BLaER1 (cell line): ENCODE results near the gene TIMMDC1.

ENCODE experiments used
- H3K27ac ChIP-seq: shearing (Covaris generic); formaldehyde crosslinking; 2 replicates; pipeline ENCODE4 v1.8.1; 2022
- H3K27me3 ChIP-seq: shearing (Covaris generic); formaldehyde crosslinking; 2 replicates; pipeline ENCODE4 v1.8.1; 2022
- H3K36me3 ChIP-seq: shearing (Covaris generic); formaldehyde crosslinking; 2 replicates; pipeline ENCODE4 v1.8.1; 2022
- H3K4me1 ChIP-seq: shearing (Covaris generic); formaldehyde crosslinking; 2 replicates; pipeline ENCODE4 v1.8.1; 2022
- H3K4me2 ChIP-seq: shearing (Covaris generic); formaldehyde crosslinking; 2 replicates; pipeline ENCODE4 v1.8.1; 2022
- H3K4me3 ChIP-seq: shearing (Covaris generic); formaldehyde crosslinking; 2 replicates; pipeline ENCODE4 v1.8.1; 2022
- H3K9ac ChIP-seq: shearing (Covaris generic); formaldehyde crosslinking; 2 replicates; pipeline ENCODE4 v1.8.1; 2022
- H3K9me3 ChIP-seq: shearing (Covaris generic); formaldehyde crosslinking; 2 replicates; pipeline ENCODE4 v1.8.1; 2022
- H4K20me1 ChIP-seq: shearing (Covaris generic); formaldehyde crosslinking; 2 replicates; pipeline ENCODE4 v1.8.1; 2022
- Cebpa-rat ChIP-seq: shearing (Covaris generic); IDR thresholded peaks from 2 replicates; pipeline ENCODE4 v1.8.1; 2022

The TIMMDC1 gene

DNA sequence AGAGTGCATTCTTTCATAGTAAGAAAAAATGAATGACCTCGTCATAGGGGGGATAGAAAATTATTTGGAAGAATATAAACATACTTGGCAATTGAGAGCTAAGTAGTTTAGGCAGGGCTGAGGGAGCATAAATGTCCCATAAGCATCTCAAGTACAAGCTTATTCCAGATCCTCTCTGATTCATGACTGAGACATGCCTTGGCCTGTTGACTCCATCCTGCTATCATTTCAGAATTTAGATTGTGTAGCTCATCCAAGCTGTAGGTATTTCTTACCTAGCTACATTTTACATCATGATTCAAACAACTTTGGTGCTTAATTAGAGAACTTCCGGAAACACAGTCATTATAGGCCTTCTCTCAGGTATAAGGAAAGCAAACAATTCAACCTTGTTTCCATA is 17.3 kb upstream of the TIMMDC1 start:
- H3K4me2 ChIP-seq: no peak overlapping the region
- H3K27me3 ChIP-seq: no peaks in the 10 kb centered on the region
- no peak for TF ChIP-seq Cebpa-rat
- peaks cover 83% of the 10 kb centered on the region for H3K36me3 ChIP-seq
- H3K27ac ChIP-seq: no peak overlapping the region
- H3K4me1 ChIP-seq: no peaks in the 10 kb centered on the region
- H3K9me3 ChIP-seq: no peaks in the 10 kb centered on the region
- no peak overlapping the region for H3K4me3 ChIP-seq
- no peaks in the 10 kb centered on the region for H4K20me1 ChIP-seq
- H3K9ac ChIP-seq: no peak overlapping the region

DNA sequence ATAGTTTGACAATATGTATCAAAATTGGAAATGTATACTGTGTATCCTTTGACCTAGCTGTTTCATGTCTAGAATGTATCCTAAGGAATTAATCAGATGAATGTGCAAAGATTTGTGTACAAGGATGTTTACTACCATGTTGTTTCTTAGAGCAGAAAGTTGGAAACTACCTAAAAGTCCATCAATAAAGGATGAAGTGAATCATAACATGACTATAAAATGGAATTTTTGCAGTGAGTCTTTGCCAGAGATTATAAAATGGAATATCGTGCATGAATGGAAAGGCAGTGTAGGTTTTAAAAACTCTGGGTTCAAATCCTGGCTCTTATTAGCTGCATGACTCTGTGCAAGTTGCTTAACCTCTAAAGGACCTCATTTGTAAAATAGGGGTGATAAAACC is 15.2 kb upstream of the TIMMDC1 start:
- Histone ChIP-seq H3K4me3 (no peak overlapping the region), H3K9ac (no peak overlapping the region), H3K4me1 (no peaks in the 10 kb centered on the region), H3K27me3 (no peaks in the 10 kb centered on the region), H3K36me3 (peaks cover 86% of the 10 kb centered on the region), H3K4me2 (no peak overlapping the region), H3K27ac (no peak overlapping the region), H4K20me1 (no peaks in the 10 kb centered on the region), H3K9me3 (no peaks in the 10 kb centered on the region)
- TF ChIP-seq Cebpa-rat: no peak

DNA sequence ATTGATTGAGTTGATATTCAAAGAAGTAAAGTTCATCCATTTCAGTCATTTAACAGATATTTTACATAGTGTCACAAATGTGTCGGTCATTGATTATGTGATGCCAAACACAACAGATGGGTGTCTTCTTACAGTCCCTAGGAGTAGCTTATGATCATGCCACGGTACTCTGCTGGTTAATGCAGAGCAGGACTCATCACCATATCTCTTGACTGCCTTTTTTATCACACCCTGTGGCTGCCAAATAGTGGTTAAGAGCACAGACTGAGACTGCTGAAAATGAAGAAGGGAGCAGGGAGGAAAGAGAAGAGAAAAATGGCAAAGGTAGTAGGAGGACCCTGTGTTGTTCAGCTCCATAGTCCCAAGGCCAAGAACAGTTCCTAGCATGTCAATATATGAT is 12.8 kb upstream of the TIMMDC1 start:
- no peak for TF ChIP-seq Cebpa-rat
- H3K27me3 ChIP-seq: no peaks in the 10 kb centered on the region
- no peak overlapping the region for H3K4me3 ChIP-seq
- H3K9me3 ChIP-seq: no peaks in the 10 kb centered on the region
- H3K4me1 ChIP-seq: no peaks in the 10 kb centered on the region
- H3K27ac ChIP-seq: no peak overlapping the region
- H4K20me1 ChIP-seq: no peaks in the 10 kb centered on the region
- H3K9ac ChIP-seq: no peak overlapping the region
- H3K4me2 ChIP-seq: no peak overlapping the region
- H3K36me3 ChIP-seq: peaks cover 83% of the 10 kb centered on the region

DNA sequence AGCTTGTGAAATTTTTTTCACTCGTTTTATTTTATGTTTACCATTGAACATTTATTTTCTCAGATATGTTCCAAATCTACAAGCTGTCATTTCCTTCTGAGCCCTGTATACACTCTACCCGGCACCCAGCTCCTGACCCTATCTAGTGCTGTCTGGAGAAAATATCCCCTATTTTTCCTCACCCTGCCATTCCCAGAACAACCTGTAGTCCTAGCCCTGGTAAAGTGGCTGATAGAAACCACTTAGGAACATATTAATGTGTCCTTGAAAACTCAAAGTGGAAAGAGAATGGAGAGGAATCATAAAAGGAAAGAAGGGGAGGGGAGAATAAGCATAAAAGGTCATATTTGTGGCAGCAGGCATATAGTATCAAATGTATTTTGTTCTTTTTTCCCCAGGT is 8.2 kb upstream of the TIMMDC1 start:
- Histone ChIP-seq H3K9ac (no peak overlapping the region), H3K36me3 (peaks cover 66% of the 10 kb centered on the region), H3K4me1 (no peaks in the 10 kb centered on the region), H3K4me3 (no peak overlapping the region), H3K27me3 (no peaks in the 10 kb centered on the region), H3K4me2 (no peak overlapping the region), H3K27ac (no peak overlapping the region), H4K20me1 (no peaks in the 10 kb centered on the region), H3K9me3 (no peaks in the 10 kb centered on the region)
- no peak for TF ChIP-seq Cebpa-rat

DNA sequence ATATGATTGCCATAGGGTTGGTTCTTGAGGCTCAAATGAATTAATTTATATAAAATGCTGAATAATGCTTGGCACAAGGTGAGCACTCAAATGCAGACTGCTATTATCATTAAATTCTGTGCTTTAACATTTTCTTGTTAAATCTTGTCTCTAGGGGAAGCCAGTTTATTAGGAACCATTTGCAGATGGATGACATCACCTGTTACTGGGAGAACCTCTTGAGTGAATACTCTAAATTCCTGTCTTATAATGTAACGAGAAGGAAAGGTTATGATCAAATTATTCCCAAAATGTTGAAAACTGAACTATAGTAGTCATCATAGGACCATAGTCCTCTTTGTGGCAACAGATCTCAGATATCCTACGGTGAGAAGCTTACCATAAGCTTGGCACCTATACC is 6.2 kb upstream of the TIMMDC1 start:
- H3K4me3 ChIP-seq: no peak overlapping the region
- no peaks in the 10 kb centered on the region for H3K9me3 ChIP-seq
- H3K4me1 ChIP-seq: peaks cover under 1% of the 10 kb centered on the region; the same call in 1 of the 2 replicates
- H3K4me2 ChIP-seq: no peak overlapping the region
- no peaks in the 10 kb centered on the region for H4K20me1 ChIP-seq
- H3K27me3 ChIP-seq: no peaks in the 10 kb centered on the region
- no peak overlapping the region for H3K27ac ChIP-seq
- H3K9ac ChIP-seq: no peak overlapping the region
- no peak for TF ChIP-seq Cebpa-rat
- H3K36me3 ChIP-seq: peaks cover 46% of the 10 kb centered on the region

DNA sequence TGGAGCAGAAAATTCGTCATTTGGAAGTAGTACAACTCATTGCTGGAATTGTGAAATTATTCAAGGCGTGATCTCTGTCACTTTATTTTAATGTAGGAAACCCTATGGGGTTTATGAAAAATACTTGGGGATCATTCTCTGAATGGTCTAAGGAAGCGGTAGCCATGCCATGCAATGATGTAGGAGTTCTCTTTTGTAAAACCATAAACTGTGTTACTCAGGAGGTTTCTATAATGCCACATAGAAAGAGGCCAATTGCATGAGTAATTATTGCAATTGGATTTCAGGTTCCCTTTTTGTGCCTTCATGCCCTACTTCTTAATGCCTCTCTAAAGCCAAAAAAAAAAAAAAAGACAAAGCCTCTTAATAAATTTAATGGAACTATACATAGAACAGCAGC is 5.5 kb upstream of the TIMMDC1 start:
- Histone ChIP-seq H4K20me1 (no peaks in the 10 kb centered on the region), H3K27ac (no peak overlapping the region), H3K9me3 (no peaks in the 10 kb centered on the region), H3K27me3 (no peaks in the 10 kb centered on the region), H3K4me2 (no peak overlapping the region), H3K4me1 (peaks cover 7% of the 10 kb centered on the region), H3K9ac (no peak overlapping the region), H3K4me3 (no peak overlapping the region), H3K36me3 (peaks cover 40% of the 10 kb centered on the region)
- TF ChIP-seq Cebpa-rat: no peak

DNA sequence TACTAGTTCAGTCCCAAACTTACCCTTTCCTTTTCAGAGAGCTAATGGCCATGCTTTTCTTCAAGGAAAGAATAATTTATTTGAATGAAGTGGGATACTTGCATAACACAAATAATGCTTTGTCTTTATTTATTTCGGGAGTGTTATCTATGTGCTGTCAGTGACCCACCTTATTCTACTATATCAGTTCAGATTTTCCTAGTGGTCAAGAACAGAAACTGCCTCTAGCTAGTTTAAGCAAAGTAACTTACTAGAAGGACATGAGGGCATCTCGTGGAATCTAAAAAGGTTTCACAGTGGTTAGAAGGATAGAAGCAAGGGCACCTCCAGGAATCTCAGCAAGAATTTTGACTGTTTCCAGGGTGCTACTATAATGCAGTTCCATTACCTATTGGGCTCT is 3.8 kb upstream of the TIMMDC1 start:
- H3K4me2 ChIP-seq: no peak overlapping the region
- H3K9me3 ChIP-seq: no peaks in the 10 kb centered on the region
- H3K9ac ChIP-seq: no peak overlapping the region

DNA sequence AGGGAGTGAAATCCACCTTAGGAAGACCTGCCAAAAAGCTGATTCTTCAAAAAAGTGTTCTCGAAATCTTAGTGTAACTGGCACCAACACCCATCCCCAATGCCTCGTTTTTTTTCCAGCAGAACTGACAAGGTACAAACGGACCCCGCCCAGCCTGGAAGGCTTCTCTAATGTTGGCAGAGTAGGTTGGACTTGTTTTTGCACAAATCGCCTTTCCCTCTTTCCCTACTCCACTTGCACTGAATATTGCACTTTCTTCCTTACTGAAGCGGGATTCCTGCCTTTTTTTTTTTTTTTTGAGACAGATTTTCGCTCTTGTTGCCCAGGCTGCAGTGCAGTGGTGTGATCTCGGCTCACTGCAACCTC is 544 bp upstream of the TIMMDC1 start:
- no peaks in the 10 kb centered on the region for H3K9me3 ChIP-seq
- H3K27me3 ChIP-seq: no peaks in the 10 kb centered on the region
- H3K4me2 ChIP-seq: peak overlapping the region; percentile 77
- peak overlapping the region; percentile 89 for H3K9ac ChIP-seq
- no peaks in the 10 kb centered on the region for H4K20me1 ChIP-seq
- peak overlapping the region; percentile 87 for H3K27ac ChIP-seq
- TF ChIP-seq Cebpa-rat: no peak
- peaks cover 33% of the 10 kb centered on the region for H3K4me1 ChIP-seq
- peak overlapping the region; percentile 80 for H3K4me3 ChIP-seq
- H3K36me3 ChIP-seq: peaks cover 7% of the 10 kb centered on the region; the same call in 1 of the 2 replicates

More for the DNA sequence above, 3.8 kb upstream of the TIMMDC1 start:
- H4K20me1 ChIP-seq: no peaks in the 10 kb centered on the region
- peaks cover 22% of the 10 kb centered on the region for H3K36me3 ChIP-seq
- H3K4me3 ChIP-seq: no peak overlapping the region
- peaks cover 15% of the 10 kb centered on the region for H3K4me1 ChIP-seq
- no peaks in the 10 kb centered on the region for H3K27me3 ChIP-seq
- no peak overlapping the region for H3K27ac ChIP-seq
- no peak for TF ChIP-seq Cebpa-rat

DNA sequence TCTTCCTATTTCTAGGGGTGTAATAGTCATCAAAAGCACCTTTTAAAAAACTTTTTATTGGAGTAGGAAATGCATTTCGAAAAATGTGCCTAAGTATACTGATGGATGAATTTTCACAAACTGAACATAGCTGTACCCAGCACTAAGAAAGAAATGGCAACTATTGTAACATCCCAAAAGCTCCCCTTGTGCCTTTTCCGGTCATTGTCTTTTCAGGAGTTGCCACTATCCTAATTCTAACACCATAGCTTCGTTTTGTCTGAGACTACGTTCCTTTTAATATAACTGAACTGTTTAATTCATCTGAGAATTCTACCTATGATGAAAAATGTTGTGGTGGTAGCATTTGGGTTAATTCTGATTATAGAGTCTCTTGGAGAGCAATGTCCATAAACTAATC is 1.9 kb downstream of the TIMMDC1 start:
- no peak overlapping the region for H3K27ac ChIP-seq
- no peaks in the 10 kb centered on the region for H4K20me1 ChIP-seq
- peaks cover 33% of the 10 kb centered on the region for H3K4me1 ChIP-seq
- no peaks in the 10 kb centered on the region for H3K9me3 ChIP-seq
- H3K4me3 ChIP-seq: no peak overlapping the region
- H3K9ac ChIP-seq: no peak overlapping the region
- H3K27me3 ChIP-seq: no peaks in the 10 kb centered on the region
- no peak for TF ChIP-seq Cebpa-rat
- H3K4me2 ChIP-seq: peak overlapping the region; percentile 84
- peaks cover 21% of the 10 kb centered on the region for H3K36me3 ChIP-seq

DNA sequence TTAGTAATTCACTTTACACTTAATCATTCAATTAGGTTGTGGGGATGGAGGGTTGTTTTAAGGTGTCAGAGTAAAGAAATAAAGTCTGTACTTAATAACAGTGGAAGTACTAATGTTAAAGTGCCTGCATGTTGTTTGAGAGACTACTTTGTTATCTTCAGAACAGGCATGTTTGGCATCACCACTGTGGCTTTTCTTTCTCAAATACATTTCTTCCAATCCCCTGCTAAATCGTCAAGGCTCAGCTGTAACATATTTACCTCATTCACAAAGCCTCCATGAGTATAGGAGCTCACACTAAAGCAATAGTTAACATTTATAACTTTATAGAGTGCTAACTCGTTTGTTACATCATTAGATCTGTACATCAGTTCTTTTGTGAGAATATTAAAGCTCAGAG is 2.6 kb downstream of the TIMMDC1 start:
- Histone ChIP-seq H3K27me3 (no peaks in the 10 kb centered on the region), H3K27ac (no peak overlapping the region), H3K9ac (no peak overlapping the region), H3K36me3 (peaks cover 27% of the 10 kb centered on the region), H4K20me1 (no peaks in the 10 kb centered on the region), H3K4me2 (no peak overlapping the region), H3K9me3 (no peaks in the 10 kb centered on the region), H3K4me1 (peaks cover 33% of the 10 kb centered on the region), H3K4me3 (no peak overlapping the region)
- TF ChIP-seq Cebpa-rat: no peak

DNA sequence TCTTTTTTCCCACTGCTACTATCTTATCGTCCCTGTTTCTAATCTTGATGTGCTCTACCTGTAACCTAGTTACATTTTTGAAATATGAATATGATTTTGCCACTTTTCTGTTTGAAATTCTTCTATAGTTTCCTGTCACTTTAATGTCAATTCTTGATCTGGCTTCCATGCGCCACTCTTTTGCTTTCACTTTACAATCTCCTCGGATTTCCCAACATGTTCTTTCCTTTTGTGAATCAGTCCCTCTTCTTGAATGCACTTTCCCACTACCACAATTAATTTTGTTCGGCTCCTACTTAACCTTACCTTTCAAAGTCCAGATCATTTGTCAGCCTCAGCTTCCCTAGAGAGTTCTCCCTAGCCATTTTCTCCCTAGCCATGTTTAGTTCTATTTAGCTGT is 8.3 kb downstream of the TIMMDC1 start:
- no peaks in the 10 kb centered on the region for H4K20me1 ChIP-seq
- TF ChIP-seq Cebpa-rat: no peak
- H3K27me3 ChIP-seq: no peaks in the 10 kb centered on the region
- H3K36me3 ChIP-seq: peaks cover 60% of the 10 kb centered on the region
- no peaks in the 10 kb centered on the region for H3K9me3 ChIP-seq
- H3K4me2 ChIP-seq: no peak overlapping the region
- H3K4me3 ChIP-seq: no peak overlapping the region
- H3K27ac ChIP-seq: no peak overlapping the region
- H3K9ac ChIP-seq: no peak overlapping the region
- H3K4me1 ChIP-seq: peaks cover 4% of the 10 kb centered on the region; the same call in 1 of the 2 replicates
